ENCODE data around the gene PLEKHH2.
"Not testable (repeated sequence)": the region's sequence is repeated elsewhere in the genome, so short reads cannot be mapped to it uniquely, and the experiment has no call there.

PLEKHH2 gene

DNA sequence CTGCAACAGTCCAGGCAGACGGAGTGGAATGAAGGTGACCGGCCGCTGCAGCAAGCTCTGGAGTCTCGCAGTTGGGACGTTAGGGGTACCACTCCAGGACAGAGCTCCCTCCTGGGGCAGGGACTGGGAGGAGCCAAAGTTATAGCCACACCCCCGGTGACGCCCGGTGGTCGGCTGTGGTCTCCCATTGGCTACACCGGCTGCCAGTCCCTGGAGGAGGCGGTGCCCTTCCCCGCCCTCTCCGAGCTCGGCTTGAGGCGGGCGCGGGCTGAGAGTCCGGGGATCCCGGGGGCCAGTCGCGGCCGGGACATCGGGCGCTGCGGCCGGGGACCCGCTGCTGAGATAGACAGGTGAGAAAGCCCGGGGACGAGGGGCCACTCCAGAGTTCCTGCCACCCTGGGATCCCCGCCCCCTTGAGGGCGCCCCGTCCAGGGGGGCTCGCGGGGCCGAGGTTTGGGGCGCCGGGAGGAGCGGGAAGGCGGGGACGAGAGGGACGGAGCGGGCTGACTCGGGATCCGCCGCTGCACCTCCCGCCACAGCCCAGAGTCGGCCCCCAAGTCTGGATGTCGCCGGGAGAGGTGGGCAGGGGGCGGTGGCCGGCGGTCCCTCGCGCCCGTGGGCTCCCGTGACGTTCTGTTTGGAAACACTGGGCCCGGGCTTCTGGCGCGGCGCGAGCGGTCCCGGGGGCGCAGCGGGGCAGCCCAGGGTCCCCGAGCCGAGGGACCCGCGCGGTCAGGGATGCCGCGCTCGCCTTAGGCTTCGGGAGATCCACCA lies at the start of gene PLEKHH2:
Gene PLEKHH2, plus strand, starts transcription at position 231 of the 774 bp plus-strand sequence. CDS start 7,414 bp downstream, outside the sequence.
- peak; percentile 69 to 73 for DNase-seq (ENCODE audit: low read depth in 2 of 2)

DNA sequence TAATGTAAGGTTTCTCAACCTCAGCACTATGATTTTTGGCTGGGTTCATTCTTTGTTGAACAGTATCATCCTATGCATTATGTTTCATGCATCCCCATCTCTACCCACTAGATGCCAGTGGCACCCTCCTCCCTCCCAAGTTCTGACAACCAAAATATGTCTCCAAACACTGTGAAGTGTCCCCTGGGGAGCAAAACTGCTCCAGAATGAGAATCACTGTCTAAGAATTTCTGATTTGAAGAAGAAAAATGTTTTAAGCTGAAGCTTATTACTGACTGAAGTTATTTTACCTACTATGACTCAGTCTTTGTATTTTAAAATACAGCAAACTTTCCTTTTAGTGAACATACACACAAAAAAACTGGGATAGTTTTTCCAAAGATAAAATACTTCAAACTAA lies 44.6 kb upstream of the PLEKHH2 start:
- no peak for DNase-seq (ENCODE audit: low read depth in 2 of 2)

DNA sequence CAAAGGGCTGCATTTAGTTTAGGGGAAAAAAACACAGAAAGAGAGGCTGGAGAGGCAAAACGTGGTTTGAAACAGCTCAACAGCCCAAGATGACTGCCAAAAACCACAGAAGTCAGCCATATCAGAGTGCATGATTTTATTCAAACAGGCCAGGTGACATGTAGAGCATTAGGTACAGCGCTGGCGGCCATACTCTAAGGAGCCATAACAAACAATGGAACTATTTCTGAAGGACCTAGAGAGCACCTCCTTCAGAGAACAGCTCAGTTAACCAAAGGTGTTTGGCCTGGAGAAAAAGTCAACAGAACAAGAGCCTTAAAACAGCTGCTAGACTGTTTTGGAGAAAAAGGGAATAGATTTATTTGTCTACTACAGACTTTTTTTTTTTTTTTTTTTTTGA lies 43.8 kb upstream of the PLEKHH2 start:
- DNase-seq (ENCODE audit: low read depth in 2 of 2): no peak

DNA sequence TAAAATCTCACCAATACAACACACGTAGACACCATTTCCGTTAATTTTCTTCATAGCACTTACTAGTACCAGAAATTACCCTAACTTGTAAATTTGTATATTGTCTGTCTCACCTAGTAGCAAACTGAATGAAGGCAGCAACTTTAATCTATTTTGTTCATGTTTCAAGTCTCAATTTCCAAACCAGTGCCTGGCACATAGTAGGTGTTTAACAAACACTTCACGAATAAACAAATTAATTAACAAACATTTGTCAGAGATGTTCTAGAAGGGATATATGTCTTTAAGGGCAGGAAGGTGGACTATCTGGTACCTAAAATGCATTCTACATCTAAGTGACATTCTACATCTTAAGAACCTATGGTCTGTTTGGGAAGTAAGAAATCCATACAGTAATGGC lies 42.2 kb upstream of the PLEKHH2 start:
- no peak for DNase-seq (ENCODE audit: low read depth in 2 of 2)

DNA sequence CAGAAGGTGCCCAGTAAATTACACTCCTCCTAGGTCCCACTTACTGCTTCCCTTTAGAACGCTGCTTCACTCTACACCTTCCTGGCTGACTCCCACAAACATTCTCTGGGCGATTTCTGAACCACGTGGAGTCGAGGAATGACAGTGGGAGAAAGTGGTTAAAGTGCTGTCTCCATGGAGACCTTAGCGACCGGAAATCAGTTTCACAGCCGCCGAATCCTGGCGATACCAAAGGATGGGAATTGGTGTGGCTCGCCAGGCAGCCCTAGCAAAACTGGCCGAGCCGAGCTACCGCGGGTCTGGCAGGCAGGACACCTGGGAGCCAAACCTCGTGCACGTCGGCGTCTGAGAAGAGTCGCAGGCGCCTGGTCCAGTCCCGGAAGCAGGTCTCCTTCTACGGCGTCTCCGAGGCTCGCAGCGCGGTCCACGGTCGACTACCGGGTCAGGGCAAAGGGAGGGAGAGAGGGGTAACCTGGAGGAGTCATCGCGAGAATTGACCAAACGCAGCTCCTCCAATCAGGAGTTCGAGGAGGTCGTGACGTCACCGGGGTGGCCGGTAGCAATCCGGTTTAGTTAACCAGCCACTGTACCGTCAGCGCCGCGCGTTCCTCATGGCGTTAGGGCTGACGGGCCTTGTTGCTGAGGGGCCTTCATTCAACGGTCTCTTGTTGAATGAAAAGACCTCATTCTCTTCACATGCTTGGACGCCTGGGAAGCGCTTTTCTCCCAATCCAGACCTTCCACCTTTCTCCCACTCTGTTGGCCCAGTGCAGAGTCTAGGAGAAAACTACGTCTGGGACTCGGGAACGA lies 41.3 kb upstream of the PLEKHH2 start, which contains the start of gene THADA:
Gene THADA, minus strand, starts transcription at position 436 of the 810 bp plus-strand sequence. CDS start 3,646 bp downstream, outside the sequence.
- DNase-seq (ENCODE audit: low read depth in 2 of 2): peak; percentile 97

DNA sequence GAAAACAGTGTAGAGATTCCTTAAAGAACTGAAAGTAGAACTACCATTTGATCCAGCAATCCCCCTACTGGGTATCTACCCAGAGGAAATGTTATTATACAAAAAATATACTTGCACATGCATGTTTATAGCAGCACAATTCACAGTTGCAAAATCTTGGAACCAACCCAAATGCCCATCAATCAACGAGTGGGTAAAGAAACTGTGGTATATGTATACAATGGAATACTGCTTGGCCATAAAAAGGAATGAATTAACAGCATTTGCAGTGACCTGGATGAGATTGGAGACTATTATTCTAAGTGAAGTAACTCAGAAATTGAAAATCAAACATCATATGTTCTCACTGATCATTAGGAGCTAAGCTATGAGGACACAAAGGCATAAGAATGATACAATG lies 36.5 kb upstream of the PLEKHH2 start:
- DNase-seq (ENCODE audit: low read depth in 2 of 2): not testable (repeated sequence)

DNA sequence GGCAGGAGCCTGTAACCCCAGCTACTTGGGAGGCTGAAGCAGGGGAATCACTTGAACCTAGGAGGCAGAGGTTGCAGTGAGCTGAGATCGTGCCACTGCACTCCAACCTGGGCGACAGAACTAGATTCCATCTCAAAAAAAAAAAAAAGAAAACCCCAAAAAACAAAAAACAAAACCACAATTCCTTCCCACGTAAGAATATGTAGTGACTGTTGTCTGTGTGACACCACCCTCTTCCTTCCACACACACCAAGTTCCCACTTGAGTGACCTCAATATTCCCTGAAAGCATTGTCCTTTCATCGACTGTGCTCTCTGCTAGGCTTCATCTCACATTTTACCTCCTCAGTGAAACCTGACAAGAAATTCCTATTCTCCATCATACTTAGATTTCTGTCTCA lies 32.4 kb upstream of the PLEKHH2 start:
- DNase-seq (ENCODE audit: low read depth in 2 of 2): no peak

DNA sequence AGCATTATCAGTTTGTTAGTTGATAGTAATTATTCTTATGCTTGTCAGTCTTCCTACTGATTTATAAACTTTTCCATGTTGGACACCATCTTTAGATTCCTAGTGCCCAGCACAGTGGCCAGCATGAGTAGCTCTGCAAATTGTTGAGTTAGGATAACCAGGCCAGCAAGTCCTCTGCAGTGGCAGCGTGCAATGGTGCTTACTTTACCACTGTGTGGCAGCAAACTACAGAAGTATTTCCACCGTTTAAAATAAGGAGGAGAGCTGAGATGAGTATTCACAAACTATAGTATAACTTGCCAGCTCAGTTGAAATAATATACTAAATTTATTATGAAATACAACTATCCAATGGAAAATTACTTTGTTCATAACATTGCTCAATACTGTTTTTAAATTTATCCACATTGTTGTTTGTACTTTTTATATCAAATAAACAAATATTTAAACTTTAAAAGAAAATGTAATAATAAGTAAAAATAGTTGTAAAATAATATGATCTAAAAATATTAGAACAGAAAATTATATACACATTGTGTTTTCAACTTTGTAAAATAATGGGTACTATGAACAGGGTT lies 31.9 kb upstream of the PLEKHH2 start:
- no peak for DNase-seq (ENCODE audit: low read depth in 2 of 2)

DNA sequence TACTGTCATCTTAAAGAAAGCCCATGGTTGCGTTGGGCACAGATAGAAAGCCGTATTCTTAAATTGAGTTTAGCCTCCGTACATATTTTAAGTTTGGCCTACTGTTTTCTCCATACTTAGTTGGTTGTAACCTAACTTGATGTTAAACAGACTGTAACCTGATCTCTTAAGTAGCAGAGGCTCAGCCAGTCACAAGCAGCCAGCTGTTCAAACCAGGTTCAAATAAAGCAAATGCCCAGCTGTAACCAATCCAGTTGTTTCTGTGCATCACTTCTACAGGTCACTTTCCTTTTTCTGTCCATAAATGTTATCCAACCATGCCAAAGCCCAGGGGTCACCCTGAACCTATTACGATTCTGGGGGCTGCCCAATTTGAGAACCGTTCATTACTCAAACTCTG lies 31.2 kb upstream of the PLEKHH2 start:
- no peak for DNase-seq (ENCODE audit: low read depth in 2 of 2)

DNA sequence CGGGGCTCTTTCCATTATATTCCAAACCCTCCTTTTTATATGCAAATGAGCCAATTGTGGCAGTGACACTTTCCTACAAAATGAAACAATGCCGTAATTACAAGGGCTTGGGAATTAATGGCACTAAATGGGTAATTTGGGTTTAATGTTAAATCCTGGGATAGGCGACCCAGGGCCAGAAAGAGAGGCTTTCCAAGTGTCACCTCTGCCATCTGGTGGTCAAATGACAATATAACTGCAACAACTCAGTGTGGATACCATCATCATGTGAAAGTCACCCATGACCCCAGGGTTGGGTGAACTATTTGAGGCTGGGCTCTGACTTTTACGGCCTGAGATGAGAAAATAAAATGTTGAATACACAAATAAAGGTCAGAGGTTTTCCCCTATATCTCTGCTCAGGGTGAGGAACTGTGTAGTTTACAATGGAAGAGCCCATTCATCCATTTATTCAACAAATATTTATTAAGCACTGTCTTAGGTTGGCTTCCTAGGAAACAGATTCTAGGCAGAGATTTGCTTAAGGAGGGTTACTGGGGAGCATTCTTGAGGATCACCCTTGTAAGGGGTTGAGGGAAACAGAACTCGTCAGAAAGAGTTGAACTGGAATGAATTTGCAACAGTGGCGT lies 27.7 kb upstream of the PLEKHH2 start:
- DNase-seq (ENCODE audit: low read depth in 2 of 2): no peak

DNA sequence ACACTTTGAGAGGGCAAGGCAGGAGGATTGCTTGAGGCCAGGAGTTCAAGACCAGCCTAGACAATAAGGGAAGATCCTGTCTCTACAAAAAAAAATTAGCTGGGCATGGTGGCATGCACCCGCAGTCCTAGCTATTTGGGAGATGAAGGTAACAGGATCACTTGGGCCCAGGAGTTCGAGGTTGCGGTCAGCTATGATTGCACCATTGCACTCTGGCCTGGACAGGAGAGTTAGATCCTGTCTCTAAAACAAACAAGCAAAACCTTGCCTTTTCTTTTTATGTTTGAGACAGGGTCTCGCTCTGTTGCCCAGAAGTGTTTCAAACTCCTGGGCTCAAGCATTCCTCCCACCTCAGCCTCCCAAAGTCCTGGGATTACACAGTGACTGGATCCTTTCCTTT lies 26.7 kb upstream of the PLEKHH2 start:
- no peak for DNase-seq (ENCODE audit: low read depth in 2 of 2)

DNA sequence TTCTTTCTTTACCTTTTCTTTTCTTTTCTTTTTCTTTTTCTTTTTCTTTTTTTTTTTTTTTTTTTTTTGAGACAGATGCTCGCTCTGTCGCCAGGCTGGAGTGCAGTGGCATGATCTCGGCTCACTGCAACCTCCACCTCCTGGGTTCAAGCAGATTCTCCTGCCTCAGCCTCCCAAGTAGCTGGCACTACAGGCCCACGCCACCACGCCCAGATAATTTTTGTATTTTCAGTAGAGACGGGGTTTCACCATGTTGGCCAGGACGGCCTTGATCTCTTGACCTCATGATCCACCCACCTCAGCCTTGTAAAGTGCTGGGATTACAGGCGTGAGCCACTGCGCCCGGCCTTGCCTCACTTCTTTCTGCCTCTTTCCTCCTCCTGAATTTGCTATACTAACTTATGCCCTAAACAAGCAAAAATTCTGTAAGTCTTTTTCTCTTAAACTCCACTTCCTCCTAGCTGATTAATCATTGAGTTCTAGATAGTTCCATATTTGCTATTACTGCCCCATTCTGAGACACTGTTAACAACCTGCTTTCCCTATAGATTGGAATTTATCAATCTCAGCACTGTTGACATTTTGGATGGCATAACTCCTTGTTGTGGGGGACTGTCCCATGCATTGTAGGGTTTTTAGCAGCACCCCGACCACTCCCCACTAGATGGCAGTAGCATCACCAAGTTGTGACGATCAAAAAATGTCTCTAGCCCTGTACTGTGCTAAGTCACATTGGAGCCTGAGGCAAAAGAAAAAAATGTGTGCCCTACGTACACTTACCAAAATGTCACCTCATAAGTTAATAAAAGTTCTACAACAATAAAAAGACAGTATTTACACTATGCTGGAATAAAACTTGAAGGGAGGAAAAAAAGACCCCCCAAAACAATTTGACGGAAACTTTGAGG lies 24.8 kb upstream of the PLEKHH2 start:
- DNase-seq (ENCODE audit: low read depth in 2 of 2): peak; percentile 39 to 43

DNA sequence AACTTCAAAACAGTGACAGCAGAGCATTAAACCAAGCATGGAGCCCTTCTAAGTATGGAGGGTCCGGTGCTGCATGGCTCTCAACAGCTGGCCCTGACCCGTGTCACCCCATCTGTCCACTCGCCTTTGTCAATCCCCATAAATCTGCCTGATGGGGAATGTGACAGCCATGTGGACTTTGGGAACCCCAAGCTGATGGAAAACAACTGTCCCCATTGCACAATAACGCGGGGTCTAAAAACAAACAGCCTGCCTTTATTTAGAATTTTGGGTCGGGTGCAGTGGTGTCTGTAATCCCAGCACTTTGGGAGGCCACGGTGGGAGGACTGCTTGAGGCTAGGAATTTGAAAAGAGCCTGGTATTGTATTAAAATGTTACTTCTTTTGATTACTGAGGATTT lies 24.1 kb upstream of the PLEKHH2 start:
- DNase-seq (ENCODE audit: low read depth in 2 of 2): no peak

DNA sequence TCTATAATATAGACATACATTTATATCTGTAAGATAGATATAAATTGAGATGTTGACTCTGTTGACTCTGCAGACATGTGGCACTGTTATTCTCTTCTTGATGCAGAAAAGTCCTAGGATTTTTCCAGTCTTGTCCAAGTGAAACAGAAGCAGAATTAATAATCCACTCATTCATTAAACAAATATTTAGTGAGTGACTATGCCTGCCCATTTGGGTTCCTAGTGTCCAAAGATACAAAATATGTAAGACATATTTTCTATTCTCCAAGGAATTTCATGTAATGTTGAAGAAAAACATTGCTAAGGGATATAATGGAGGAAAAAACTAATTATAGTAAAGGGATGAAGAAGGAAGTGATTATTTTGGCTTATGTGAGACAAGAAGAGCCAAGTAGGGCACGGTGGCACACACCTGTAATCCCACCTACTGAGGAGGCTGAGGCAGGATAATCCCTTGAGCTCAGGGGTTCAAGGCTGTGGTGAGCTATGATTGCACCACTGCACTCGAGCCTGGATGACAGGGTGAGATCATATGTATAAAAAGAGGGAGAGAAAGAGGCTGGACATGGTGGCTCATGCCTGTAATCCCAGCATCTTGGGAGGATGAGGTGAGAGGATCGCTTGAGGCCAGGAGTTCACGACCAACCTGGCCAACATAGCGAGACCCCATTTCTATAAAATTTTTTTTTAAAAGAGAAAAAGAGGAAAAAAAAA lies 19.9 kb upstream of the PLEKHH2 start:
- no peak for DNase-seq (ENCODE audit: low read depth in 2 of 2)

DNA sequence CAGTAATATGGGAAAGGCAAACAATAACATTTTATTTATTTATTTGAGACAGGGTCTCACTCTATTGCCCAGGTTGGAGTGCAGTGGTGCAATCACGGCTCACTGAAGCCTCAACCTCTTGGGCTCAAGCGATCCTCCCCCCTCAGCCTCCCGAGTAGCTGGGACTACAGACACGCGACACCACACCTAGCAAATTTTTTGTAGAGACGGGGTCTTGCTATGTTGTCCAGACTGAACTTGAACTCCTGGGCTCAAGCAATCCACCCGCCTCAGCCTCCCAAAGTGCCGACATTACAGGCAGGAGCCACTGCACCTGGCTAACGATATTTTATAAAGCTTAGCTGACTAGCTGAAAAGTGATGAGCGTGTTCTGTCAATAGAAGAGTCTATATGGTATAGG lies 17.5 kb upstream of the PLEKHH2 start:
- DNase-seq (ENCODE audit: low read depth in 2 of 2): no peak

DNA sequence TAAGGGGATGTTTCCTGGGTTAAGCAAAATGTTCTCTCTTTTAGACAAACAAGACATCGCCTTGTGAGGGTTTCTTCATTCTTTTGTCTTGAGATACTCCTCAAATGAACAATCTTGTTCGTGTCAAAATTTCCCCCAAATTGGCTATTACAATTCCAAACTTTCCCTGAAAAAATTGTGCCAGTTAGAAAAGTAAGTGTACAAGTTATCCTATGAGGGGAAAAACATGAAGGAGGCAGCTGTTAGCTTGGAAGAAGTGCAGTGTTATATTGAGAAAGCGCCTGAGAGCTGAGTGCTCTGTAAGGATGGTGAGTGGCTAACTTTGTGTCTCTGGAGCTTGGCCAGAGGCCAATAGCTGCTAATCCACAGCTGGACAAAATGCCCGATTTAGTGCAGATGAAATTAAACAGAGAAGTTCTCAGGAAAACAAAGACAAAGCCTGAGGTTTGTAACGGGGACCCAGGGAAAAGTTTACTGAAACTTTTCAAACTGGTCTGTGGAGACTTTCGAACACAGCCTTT lies 14.1 kb upstream of the PLEKHH2 start:
- DNase-seq (ENCODE audit: low read depth in 2 of 2): no peak

DNA sequence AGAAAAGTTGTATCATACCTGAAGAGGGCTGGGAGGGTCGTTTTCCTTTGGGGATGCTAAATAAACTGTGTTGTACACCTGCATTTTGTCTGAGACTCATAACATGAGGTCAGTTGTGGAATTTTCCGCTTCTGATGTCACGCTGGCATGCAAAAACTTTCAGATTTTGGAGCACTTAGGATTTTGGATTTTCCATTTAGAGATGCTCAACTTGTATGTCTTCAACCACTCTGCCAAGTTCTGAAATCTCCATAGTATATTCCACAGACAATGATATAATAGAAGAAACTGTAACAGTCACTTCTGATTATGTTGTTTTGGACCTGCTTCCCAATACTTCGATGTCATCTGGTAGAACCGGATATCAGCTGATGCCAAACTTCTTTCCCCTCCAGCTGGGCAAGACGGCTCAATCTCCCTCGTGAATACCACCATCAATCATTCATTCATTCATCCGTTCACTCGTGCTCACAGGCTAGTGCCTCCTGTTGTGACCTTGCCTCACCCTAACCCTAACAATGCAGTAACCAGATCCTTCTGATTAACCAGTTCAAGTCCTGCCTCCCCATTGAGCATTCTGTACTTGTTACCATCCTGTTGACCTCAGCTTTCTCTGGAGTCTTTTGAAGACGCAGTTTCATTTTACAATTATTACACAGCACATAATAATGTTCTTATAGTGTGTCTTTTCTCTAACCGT lies 5.3 kb upstream of the PLEKHH2 start:
- no peak for DNase-seq (ENCODE audit: low read depth in 2 of 2)

DNA sequence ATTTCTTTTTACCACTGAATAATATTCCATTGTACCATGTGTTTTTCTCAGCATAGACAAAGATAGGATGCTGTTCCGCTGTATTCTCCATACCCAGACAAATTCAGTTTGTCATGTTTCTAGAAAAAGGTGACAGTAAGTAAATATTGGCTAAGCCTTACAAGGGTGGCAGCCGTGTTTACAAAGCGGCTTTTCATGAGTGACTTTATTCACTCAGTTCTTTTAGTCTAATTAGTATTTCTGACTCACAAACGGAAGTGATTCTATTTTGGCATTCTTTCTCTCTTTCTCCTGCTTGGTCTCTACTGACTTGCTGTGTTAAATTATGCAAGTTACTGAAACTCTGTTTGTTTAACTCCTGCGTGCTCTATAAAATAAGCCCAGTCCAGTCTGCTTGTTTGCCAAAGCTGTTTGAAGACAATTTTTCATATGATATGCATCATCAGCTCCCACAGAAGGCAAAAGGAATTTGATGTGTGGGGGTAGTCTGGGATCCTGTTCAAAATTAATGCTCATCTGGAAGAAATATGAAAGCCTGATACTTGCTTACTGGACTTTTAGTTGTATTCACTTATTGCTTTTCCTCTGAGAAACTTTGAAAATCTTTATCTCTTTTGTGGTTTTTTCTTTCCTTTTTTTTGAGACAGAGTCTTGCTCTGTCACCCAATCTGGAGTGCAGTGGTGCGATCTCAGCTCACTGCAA lies 2.3 kb upstream of the PLEKHH2 start:
- DNase-seq (ENCODE audit: low read depth in 2 of 2): no peak

DNA sequence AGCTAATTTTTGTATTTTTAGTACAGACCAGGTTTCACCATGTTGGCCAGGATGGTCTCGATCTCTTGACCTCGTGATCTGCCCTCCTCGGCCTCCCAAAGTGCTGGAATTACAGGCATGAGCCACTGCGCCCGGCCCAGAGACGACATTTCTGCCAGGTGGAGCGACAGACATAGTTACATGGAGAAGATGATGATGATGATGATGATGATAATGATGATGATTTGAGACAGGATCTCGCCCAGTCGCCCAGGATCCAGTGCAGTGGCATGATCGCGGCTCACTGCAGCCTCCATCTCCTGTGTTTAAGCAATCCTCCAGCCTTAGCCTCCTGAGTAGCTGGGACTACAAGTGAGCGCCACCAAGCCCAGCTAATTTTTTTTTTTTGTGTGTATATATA lies 907 bp upstream of the PLEKHH2 start:
- DNase-seq (ENCODE audit: low read depth in 2 of 2): not testable (repeated sequence)
